NCI-H2227 (cell line): Measurements from ENCODE around the gene NTM.
A peak's percentile ranks its signal among the peaks of the same experiment; 100 is the strongest.

ENCODE experiments used
- DNase-seq: peaks from one replicate; lab custom pipeline; 2025; ENCODE audit not compliant: unreplicated experiment; lab: John Stamatoyannopoulos, UW

NTM gene

DNA sequence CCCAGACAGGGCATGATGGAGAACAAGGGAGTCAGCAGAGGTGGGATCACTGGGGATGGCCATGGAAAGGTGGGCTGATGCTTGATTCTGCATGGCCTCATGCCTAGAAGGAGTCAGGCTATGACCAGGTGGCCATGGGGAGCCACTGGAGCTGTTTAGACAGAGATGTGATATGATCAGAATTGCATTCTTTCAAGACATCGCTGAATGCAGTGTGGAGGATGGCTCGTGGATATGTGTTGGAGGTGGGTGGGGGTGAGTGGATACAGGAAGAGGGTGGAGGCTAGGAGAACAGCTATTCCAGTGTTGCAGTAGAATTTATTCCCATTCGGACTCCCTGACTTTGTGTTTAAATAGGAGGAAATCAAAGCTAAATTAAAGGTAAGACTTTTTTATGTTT lies 841.1 kb downstream of the NTM start:
- no peak for DNase-seq

GRCh38 chr11:132217856-132218255 lies 847.4 kb downstream of the NTM start:
- no peak for DNase-seq

DNA sequence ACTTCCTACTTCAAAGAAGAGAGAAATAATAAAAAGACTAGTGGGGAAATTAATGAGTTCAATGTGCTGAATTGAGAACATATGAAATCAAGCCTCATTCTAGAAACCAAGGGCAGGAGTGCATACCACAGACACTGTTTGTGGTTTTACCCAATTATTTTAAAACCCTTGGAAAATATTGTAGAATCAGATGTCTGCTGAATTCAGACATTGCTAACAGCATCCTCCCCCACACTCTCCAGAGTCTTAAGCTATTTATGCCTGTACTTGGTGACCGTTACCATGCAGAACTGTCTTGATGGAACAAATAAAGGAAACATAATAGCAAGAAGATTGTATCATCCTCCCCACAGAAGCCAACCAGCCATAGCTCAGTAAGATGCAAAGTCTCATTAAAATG lies 850.1 kb downstream of the NTM start:
- no peak for DNase-seq

DNA sequence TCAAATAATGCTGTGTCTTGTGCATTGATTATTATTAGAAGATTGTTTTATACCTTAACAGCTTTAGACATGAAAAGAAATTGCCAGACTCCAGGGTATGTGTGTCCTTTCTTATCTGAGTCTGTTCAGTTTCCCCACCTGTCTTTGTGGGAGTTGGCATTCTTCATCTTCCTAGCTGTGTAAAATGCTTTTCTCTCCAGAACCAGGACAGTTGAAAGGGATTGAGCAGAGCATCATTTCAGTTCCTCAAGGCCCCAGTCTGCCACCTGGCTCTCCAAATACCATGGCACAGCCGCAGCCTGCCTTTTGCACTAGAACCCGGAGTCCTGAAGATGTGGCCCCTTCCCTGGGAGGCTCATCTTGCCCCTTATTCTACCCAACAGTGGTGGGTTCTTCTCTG lies 851.9 kb downstream of the NTM start:
- DNase-seq: no peak

- no peak for DNase-seq
These were observed 856.1 kb downstream of the NTM start for GRCh38 chr11:132226522-132226921.

DNA sequence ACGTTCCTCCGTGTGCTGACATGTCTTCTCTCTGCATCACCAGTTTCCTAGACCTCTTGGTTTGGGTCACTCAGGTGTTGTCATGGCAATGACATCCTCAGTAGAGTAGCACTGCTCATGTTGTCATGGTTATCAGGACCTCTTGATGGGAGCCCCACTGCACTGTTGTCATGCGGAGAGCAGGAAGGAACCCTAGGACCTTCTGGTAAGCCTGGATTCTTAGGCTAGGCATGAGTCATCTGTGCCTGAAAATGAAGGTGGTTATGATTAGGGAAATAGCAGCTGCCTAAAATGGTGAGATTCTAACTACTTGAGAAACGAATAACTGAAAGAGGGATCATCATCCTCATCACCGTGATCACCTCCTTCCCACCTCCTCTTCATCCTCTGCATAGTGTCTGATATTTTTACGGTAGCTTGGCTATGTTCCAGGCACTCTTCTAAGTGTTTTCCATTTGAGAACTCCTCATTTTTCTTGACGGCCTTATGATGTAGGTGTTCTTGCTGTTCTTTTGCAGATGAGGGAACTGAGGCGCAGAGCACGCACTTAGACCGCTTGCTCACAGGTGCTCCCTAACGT lies 858.4 kb downstream of the NTM start:
- DNase-seq: no peak

DNA sequence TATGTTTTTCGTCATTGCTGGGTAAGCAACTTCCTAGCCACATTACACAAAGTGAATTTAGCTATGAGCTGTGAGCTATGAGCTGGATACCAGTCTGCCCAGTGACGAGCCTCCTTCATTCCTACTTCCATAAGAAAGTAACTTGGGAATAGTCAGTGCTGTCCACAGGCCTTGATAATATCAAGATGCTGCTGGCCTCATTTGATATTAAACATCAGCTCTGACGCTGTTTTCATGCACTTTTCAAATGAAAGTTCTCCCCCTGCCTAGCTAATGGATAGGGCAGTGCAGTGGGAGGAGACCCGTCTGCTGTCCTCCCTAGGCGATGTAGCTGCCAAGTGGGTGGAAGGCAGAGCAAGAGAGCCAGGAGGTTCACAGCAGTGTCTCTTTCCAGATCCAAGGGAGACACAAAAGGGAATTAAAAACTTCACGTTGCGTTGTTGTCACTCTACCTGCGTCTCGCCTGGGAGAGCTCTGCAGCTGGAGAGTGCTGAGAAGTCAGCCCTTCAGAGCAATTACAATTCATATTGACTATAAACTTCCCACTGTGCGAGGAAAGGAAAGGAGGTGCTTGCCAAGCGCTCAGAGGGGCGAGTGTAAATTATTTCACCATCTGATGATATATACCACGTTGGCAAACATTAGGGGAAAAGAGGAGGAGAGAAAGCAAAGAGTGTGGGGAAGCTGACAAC lies 861.4 kb downstream of the NTM start:
- peak; percentile 8 for DNase-seq

- DNase-seq: no peak
These were observed 864.5 kb downstream of the NTM start for GRCh38 chr11:132234878-132235277.

- peak; percentile 75 for DNase-seq
These were observed 867.4 kb downstream of the NTM start for GRCh38 chr11:132237781-132238180.

GRCh38 chr11:132238331-132238866 lies 868.0 kb downstream of the NTM start:
- DNase-seq: peak; percentile 55

DNA sequence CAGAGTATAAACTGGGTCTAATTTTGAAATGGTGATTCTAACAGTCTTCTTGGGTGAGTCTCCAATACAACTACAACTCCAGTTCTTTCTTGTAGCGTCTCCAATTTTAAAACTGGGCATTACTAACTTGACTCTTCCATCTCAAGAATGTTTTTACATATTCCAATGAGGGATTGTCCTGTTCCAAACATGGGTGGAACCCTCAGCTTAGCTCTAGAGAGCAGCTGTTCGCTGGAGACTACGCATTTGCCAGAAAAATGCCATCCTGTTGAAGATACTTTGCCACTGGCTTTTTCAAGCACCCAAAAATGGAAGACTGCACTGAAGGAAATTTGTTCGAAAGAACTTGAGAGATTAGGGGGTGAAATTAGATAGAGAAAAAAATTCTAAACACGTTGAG lies 870.0 kb downstream of the NTM start:
- no peak for DNase-seq

GRCh38 chr11:132242632-132243031 lies 872.2 kb downstream of the NTM start:
- DNase-seq: no peak

DNA sequence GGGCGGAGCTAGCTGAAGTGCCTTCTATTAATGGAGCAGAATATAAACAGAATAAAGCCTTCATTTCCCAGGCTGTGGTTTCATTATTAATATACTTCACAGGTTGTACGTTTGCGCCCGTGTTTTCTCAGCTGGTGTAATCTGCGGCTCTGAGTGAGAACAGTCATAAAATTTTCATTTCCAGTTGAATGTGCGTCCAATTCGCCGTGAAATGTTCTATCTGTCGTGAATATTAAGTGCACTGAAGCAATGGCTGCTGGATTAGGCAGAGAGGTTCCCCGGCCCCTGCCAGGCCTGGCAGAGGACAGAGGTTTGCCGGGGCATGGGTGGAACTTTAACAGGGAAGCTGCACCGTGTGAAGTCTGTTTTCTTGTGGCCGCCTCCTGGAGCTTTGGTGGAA lies 874.4 kb downstream of the NTM start:
- no peak for DNase-seq

GRCh38 chr11:132245403-132246385 lies 875.3 kb downstream of the NTM start:
- peak; percentile 26 for DNase-seq

GRCh38 chr11:132248580-132248979 lies 878.2 kb downstream of the NTM start:
- peak; percentile 83 for DNase-seq

- no peak for DNase-seq
These were observed 878.8 kb downstream of the NTM start for GRCh38 chr11:132249256-132249655.

DNA sequence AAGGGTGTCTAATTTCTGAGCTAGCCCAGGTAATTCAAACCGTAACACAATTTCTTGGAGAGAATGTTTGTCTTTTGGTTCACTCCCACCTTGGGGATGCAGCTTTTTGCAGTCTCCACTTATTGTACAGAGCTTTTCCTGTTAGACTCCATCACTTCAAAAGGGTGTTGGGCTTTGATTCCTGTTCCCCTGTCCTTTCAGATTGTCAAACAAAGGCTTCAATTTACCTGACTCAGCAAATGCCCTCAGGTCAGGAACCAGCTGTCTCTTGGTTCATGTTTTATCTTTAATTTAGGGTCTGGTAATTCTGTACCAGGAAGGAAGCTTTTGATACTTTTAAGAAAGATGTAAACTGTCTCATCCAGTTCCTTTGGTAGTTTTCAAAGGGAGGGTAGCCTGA lies 880.6 kb downstream of the NTM start:
- DNase-seq: no peak

- DNase-seq: no peak
These were observed 883.3 kb downstream of the NTM start for GRCh38 chr11:132253469-132254264.

GRCh38 chr11:132254906-132255305 lies 884.5 kb downstream of the NTM start:
- DNase-seq: no peak

DNA sequence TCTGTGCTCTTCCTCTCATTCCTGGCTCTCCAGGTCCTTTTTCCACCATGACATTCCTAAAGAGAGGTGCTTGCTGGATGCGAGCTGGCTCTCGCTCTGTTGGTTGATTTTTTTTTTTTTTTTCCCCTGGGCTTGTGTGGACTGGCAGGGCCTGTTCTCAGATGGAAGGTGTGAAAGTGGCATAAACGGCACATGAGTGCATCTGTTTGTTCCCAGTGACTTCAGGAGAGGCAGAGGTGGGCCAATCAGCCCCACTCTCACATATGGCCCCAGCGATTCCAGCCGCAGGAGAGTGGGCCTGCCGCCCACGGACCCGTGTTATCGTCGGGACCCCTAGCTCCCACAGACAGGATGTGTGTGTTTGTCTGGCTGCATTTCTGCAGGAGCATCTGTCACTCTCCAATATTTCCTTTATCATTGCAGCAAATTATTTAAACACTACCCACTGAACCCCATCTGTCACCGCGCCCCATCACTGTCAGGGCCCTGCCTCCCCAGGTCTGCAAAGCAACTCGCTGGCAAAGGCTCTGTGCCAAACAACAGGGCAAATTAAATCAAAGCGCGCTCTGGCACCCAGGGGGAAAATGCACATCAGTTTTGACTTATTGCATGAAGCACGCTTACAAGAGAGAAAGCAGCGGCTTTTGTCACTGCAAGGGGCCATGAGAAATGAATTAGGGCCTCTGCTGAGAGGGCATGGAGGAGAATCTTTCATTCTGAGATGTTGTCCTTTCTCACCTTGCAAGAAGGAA lies 886.3 kb downstream of the NTM start:
- DNase-seq: no peak
